Stimulated activated CD4-positive, alpha-beta T cell treated with anti-CD3 and anti-CD28 coated beads, Interleukin-1b, Interleukin-23, amount 100 ng/mL, for 4 hours (primary cell): ENCODE results near the gene WDFY3.
"Not testable (repeated sequence)": the region's sequence is repeated elsewhere in the genome, so short reads cannot be mapped to it uniquely, and the experiment has no call there.

ENCODE experiments used
- DNase-seq, 2 donors: peaks; one replicate each; pipeline ENCODE4 v3.0.0-alpha.2; 2020; ENCODE audit warnings: low read depth in 2 of 2

WDFY3 gene

GRCh38 chr4:84857296-84857695 is 109.2 kb downstream of the WDFY3 start:
- DNase-seq = no peak

DNA sequence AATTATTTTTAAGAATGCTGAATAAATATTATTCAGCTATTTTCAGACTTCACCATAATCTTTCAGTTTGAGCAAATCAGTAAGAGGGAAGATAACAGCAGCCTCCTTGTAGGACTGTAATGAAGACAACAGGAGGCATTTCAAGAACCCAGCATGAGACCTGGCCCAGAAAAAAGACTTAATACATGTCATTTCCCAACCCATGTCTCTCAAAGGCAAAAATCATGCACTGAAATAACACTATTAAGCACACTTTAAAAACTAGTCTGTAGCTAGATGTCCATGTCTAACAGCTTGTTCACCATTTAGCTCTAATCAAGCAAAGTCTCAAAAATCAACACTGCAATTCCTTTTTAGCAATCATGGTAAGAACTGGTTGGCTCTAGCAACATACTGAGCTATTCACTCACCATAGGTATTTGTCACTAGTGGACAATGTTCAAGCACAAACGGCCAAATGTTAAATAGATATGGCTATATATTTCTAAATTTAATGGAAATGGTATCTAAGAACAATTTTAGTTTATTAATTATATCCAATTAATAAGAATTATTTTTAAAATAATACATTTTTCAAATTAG is 109.9 kb downstream of the WDFY3 start:
- DNase-seq = no peak

GRCh38 chr4:84855774-84856173 is 110.7 kb downstream of the WDFY3 start:
- DNase-seq = no peak

DNA sequence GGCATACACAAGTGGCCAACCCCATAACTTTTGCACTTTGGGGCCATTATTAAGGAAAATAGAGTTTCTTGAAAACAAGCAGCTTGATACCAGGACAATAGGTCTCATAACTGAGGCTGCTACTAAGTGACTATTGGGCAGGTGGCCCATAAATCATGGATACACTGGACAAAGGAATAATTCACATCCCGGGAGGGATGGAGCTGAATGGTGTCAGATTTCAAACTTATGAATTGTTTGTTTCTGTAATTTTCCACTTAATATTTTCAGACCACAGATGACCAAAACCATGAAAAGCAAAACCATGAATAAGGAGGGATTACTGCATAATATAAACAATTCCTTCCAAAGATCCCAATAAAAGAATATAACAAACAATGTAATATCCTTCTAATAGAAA is 114.4 kb downstream of the WDFY3 start:
- no peak for DNase-seq

- DNase-seq = no peak
Measured at GRCh38 chr4:84849051-84849640, 117.3 kb downstream of the WDFY3 start.

DNA sequence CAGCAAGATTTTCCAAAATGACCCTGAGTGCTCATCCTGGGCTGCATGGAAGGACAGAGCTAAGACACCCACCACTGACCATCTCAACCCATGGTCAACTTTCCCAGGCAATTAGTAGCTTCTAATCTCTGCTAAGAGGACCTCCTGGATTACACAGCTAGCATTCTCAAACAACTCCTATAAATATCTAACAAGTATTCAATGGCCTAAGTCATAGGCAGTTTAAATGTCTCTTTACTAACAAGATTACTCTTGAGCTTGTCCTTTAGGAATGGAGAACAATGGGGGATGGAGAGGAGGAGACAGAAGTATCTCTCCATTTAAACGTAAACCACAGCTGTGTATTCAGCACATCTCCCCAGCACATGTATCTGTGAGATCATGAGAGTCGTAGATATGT is 118.1 kb downstream of the WDFY3 start:
- no peak for DNase-seq

DNA sequence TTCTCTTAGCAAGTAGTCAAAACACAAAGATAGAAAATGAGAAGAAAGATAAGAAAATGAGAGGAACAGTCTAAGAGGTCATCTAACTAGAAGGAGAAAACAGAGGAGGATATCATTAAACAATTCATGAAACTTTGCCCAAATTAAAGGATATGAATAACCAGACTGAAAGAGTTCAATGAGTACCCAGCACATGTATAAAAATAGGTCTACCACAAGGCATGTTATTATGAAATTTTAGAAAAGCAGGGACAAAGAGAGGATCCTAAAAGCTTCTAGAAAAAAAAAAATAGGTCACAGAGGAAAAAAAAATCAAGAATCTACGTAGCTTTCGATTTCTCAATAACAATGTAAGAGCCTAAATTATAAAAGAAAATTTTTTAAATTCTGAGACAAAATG is 118.5 kb downstream of the WDFY3 start:
- no peak for DNase-seq

DNA sequence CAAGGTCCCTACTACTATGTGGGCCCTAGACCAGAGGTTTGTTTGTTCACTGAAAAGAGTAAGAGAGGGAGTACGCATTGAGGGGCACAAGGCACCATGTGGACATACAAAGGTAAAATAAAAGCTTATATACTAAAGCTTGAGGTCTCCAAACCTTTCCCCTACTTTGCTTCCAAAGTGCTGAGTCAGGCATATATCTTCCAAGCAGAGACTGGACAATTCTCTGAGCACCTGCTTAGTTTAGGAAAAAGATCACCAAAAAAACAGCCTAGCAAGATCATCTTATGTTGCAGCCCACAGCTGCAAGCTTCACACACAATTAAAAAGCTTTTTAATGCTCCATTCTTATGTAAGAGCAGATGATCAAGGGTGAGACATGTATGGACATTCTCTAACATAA is 119.5 kb downstream of the WDFY3 start:
- no peak for DNase-seq

GRCh38 chr4:84841435-84841834 is 125.1 kb downstream of the WDFY3 start:
- DNase-seq = no peak

- no peak for DNase-seq
Measured at GRCh38 chr4:84837751-84838150, 128.7 kb downstream of the WDFY3 start.

GRCh38 chr4:84829633-84830032 is 136.9 kb downstream of the WDFY3 start:
- not testable (repeated sequence) for DNase-seq

- DNase-seq = no peak
Measured at GRCh38 chr4:84826681-84827080, 139.8 kb downstream of the WDFY3 start.

DNA sequence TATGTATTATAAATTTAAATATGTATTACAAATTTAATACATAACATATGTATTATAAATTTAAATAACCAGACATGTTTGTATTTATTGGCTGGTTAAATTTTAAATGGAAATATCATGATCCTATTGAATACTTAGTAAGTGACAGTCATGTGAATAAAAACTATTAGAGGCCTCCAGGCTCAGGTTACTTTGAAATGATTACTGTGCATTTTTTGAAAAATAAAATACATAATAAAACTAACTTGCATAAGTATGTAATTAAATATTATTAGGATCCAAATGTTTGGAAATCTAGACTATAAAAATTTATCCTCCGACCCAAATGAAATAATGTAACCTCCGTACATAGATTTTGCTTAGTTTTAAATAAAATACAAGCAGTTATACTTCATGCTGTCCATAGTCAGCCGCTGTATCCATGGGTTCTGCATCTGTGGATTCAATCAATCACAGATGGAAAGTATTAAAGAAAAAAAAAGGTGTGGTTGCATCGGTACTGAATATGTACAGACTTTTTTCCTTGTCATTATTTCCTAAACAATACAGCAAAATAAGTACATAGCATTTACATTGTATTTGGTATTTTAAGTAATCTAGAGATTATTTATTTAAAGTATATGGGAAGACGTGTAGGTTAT is 140.7 kb downstream of the WDFY3 start:
- DNase-seq = no peak

DNA sequence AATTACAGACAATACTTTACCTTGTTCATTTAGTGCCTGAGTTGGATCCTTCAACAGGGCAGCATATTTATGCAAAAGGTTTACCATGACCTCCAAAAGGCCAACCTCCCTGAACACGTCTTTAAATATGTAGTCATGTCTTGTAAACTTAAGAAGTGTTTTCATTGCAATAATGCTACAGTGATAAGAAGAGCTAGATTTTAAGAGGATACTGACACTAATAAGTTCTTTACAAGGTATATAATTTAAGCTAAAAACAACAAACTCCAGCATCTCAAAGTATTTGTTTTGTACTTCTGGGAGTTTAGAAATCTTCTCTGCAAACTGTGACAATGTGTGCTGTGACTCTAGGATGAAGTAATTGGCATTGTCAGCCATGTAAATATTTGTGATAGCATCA is 145.4 kb downstream of the WDFY3 start:
- DNase-seq = no peak

DNA sequence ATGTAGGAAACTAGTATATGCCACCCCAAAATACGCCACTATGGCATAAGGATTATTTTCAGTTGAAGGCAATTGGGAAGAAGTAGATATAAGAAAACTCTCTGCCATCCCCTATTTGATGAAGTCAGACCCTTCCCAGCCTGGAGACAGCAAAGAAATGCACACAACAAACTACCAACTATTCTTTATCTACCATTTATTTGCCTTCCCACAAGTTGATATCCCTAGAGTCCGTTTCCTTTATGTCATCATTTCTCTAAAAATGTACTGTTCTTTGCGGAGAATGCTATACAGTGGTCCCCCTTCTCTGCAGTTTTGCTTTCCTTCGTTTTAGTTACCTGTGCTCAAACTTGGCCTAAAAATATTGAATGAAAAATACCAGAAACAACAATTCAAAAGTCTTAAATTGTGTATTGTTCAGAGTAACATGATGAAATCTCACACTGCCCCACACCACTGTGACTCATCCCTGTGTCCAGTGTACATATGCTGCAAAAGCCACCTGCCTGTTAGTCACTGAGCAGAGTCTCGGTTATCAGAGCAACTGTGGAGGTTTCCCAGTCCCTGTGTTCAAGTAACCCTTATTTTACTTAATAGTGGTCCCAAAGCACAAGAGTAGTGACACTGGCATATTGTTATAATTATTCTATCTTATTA is 152.3 kb downstream of the WDFY3 start:
- no peak for DNase-seq

DNA sequence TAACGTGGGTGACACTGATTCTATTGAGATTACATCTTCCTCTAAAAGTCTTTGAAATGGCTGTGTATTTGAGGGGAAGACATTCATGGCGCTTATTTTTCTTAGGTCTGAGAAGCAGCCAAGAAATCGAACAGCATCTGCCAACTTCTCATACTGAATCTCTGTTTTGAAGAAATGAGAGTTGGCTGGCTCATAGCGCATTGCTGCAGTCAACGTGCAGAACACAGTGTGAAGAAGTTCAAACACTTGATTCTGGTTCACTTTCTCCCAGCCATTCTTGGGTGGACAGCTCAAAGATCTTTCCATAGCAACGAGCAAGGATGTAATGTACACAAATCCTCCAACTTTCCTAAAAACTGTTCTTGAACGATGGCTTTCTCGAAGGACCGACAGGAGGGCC is 156.5 kb downstream of the WDFY3 start:
- no peak for DNase-seq

- DNase-seq = no peak
Measured at GRCh38 chr4:84808332-84808731, 158.2 kb downstream of the WDFY3 start.

DNA sequence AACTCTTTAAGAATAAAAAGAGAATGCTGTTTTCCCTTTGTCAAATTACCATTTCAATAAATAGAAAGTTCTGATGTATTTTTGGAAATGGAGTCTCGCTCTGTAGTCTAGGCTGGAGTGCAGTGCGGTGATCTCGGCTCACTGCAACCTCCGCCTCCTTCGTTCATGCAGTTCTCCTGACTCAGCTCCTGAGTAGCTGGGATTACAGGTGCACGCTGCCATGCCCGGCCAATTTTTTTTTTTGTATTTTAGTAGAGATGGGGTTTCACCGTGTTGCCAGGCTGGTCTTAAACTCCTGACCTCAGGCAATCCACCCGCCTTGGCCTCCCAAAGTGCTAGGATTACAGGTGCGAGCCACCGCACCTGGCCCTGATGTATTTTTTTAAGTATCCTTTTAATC is 159.9 kb downstream of the WDFY3 start:
- DNase-seq = not testable (repeated sequence)

GRCh38 chr4:84804136-84804535 is 162.4 kb downstream of the WDFY3 start:
- no peak for DNase-seq

GRCh38 chr4:84803720-84804119 is 162.8 kb downstream of the WDFY3 start:
- no peak for DNase-seq

DNA sequence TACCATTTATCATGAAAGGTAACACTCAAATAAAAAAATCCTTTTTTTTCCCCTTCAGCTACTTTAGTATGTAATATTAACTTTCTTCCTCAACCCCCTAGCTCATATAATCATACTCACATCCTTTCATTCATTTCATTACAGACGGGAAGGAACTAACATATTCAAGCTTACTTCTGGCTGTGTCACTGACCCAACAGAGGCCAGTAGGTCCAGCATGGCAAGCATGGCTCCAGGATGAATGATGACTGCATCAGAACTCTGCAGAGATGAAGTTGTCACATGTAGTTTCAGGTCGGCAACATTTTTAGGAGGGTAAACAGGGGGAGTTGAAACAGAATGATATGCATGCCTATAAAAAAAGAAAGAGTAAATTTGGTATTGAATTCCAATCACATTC is 163.4 kb downstream of the WDFY3 start:
- no peak for DNase-seq

- DNase-seq = no peak
Measured at GRCh38 chr4:84800256-84800655, 166.2 kb downstream of the WDFY3 start.

GRCh38 chr4:84799318-84799717 is 167.2 kb downstream of the WDFY3 start:
- DNase-seq = no peak
